ENCODE measurements around the gene UGCG. TPM values are rescaled to one million over a fixed set of nuclear protein-coding genes. Genes with fewer than 3 reads are reported as not detected.

The UGCG gene
- total and polyA plus RNA-seq, 2 of the 8 experiments (the other 6 are each of a cell fraction or from before 2014, with no cell fraction given), result 14.9 to 34.0 TPM

DNA sequence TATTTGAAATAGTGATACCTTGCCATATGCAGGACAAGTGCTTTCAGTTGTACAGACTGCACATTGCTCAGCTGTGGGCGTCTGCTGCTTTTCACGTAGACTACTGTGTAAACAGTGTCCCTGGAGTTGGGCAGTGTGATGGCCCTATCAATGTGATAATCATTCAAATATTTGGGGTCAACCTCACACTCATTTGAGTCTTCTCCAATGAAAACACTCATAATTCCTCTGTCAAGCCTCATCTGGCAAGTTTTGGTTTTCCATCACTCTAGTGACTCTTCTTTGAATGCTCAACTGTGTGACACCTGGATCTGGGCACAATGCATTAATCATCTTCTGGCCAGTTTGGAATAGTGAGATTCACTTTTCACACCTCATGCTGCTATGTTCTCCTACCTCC, 64.4 kb downstream of the UGCG start (continued):
- TF ChIP-seq, protein P1, sequence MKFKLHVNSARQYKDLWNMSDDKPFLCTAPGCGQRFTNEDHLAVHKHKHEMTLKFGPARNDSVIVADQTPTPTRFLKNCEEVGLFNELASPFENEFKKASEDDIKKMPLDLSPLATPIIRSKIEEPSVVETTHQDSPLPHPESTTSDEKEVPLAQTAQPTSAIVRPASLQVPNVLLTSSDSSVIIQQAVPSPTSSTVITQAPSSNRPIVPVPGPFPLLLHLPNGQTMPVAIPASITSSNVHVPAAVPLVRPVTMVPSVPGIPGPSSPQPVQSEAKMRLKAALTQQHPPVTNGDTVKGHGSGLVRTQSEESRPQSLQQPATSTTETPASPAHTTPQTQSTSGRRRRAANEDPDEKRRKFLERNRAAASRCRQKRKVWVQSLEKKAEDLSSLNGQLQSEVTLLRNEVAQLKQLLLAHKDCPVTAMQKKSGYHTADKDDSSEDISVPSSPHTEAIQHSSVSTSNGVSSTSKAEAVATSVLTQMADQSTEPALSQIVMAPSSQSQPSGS (IDR thresholded peaks at IDR 0.05; ENCODE audit: low read length), result no peak

Data from H1 (cell line).